Measurements from ENCODE around the gene ABLIM3. TPM values are rescaled to one million over a fixed set of nuclear protein-coding genes. Genes with fewer than 3 reads are reported as not detected.

ABLIM3 gene
- total and polyA plus RNA-seq, 10 of the 15 experiments (the other 5 are each of a cell fraction or from before 2014, with no cell fraction given), result 0.03 TPM; not detected in 9

GRCh38 chr5:149282966-149283332, 141.7 kb downstream of the ABLIM3 start:
- Histone ChIP-seq H3K4me2 (ENCODE audit: control insufficient read depth, insufficient read depth) (no peak overlapping the region), H4K20me1 (ENCODE audit: control insufficient read depth, insufficient read depth) (no peaks in the 10 kb centered on the region), H3K4me1 (ENCODE audit: control insufficient read depth, insufficient read depth, low read length) (no peaks in the 10 kb centered on the region), H3K9ac (ENCODE audit: control insufficient read depth, insufficient read depth, low read length) (no peak overlapping the region), H3K79me2 (ENCODE audit: control insufficient read depth, insufficient read depth, low read length) (no peaks in the 10 kb centered on the region), H3K4me3 (no peak overlapping the region), H3K27ac (ENCODE audit: control insufficient read depth, insufficient read depth) (no peak overlapping the region), H2AFZ (ENCODE audit: control insufficient read depth, low read depth, low read length) (no peak overlapping the region), H3K27me3 (replicated peaks in 1 of 2; ENCODE audit: control insufficient read depth in 2 of 2, insufficient read depth in 2 of 2, low read length in 1 of 2) (peaks cover 0 to 1% of the 10 kb centered on the region in 2 experiments; a peak in 2 of 4 replicates), H3K9me3 (replicated peaks; ENCODE audit: control insufficient read depth, insufficient read depth, low read length) (no peaks in the 10 kb centered on the region), H3K36me3 (ENCODE audit: control insufficient read depth in 2 of 2, insufficient read depth in 2 of 2, low read length in 1 of 2) (no peaks in the 10 kb centered on the region)
- CTCF ChIA-PET, result no interaction called here
- BruUV-seq (replicated peaks), result no TSS peak
- FAIRE-seq (no peak), ATAC-seq (no peak), DNase-seq (ENCODE audit: low read depth, low spot score) (no peak)
- RAD21 ChIA-PET (ENCODE audit: unreplicated experiment), result no interaction called here
- SMC1A ChIA-PET (ENCODE audit: uncharacterized antibody, unreplicated experiment), result no interaction called here
- in situ Hi-C loops (cut with MboI), result no loop called here
- WGBS (ENCODE audit: insufficient coverage, insufficient replicate concordance, low lambda C conversion rate, missing lambda C conversion rate), result 12% methylated on average over 5 of the region's 5 CpGs
- intact Hi-C loops (cut with micrococcal nuclease; ENCODE audit: unreplicated experiment), result no loop called here
- no peak for TF ChIP-seq MYB (IDR thresholded peaks at IDR 0.05; ENCODE audit: borderline replicate concordance, low read depth, low read length)
- no peak for TF ChIP-seq CBFB (IDR thresholded peaks at IDR 0.05; ENCODE audit: low read depth)
- POLR2A ChIA-PET, result no interaction called here

GRCh38 chr5:149283626-149284480, 142.6 kb downstream of the ABLIM3 start:
- CTCF ChIA-PET, result interaction anchor here (0.6 kb wide), 1 partner anchor 676 kb away, joined by 3 read pairs; no protein-coding TSS in a partner anchor

More at GRCh38 chr5:149283626-149284480, 142.6 kb downstream of the ABLIM3 start:
- H2AFZ ChIP-seq (ENCODE audit: control insufficient read depth, low read depth, low read length), result no peak overlapping the region
- in situ Hi-C loops (cut with MboI) (no loop called here), intact Hi-C loops (cut with micrococcal nuclease; ENCODE audit: unreplicated experiment) (no loop called here)
- BruUV-seq (replicated peaks), result no TSS peak
- H3K4me1 ChIP-seq (ENCODE audit: control insufficient read depth, insufficient read depth, low read length), result no peaks in the 10 kb centered on the region
- DNase-seq (ENCODE audit: low read depth, low spot score), result no peak
- no peak overlapping the region for H3K9ac ChIP-seq (ENCODE audit: control insufficient read depth, insufficient read depth, low read length)
- no peaks in the 10 kb centered on the region for H3K9me3 ChIP-seq (replicated peaks; ENCODE audit: control insufficient read depth, insufficient read depth, low read length)
- no peak overlapping the region for H3K27ac ChIP-seq (ENCODE audit: control insufficient read depth, insufficient read depth)
- H3K27me3 ChIP-seq (replicated peaks in 1 of 2; ENCODE audit: control insufficient read depth in 2 of 2, insufficient read depth in 2 of 2, low read length in 1 of 2), result peaks cover 0 to 1% of the 10 kb centered on the region in 2 experiments; a peak in 2 of 4 replicates
- SMC1A ChIA-PET (ENCODE audit: uncharacterized antibody, unreplicated experiment), result no interaction called here
- no peaks in the 10 kb centered on the region for H3K79me2 ChIP-seq (ENCODE audit: control insufficient read depth, insufficient read depth, low read length)
- TF ChIP-seq FOXK2 (IDR thresholded peaks at IDR 0.05), result no peak
- TF ChIP-seq MYC (IDR thresholded peaks at IDR 0.05; ENCODE audit: insufficient read depth, insufficient read length, insufficient replicate concordance, low read length, severe bottlenecking), result no peak
- no peak for TF ChIP-seq NR2C2 (IDR thresholded peaks at IDR 0.05; ENCODE audit: borderline replicate concordance, control insufficient read depth, insufficient read length, low read depth)
- TF ChIP-seq MTA3 (IDR thresholded peaks at IDR 0.05; ENCODE audit: borderline replicate concordance, low read length), result no peak
- no peak for TF ChIP-seq BACH1 (IDR thresholded peaks at IDR 0.05; ENCODE audit: borderline replicate concordance)
- TF ChIP-seq ATF7 (IDR thresholded peaks at IDR 0.05; ENCODE audit: low read depth), result no peak
- TF ChIP-seq RELB (IDR thresholded peaks at IDR 0.05; ENCODE audit: low read depth), result no peak
- no peaks in the 10 kb centered on the region for H4K20me1 ChIP-seq (ENCODE audit: control insufficient read depth, insufficient read depth)
- no peak for FAIRE-seq
- WGBS (ENCODE audit: insufficient coverage, insufficient replicate concordance, low lambda C conversion rate, missing lambda C conversion rate), result 30% methylated on average over 11 of the region's 11 CpGs
- H3K4me3 ChIP-seq, result no peak overlapping the region
- RAD21 ChIA-PET (ENCODE audit: unreplicated experiment), result no interaction called here
- ATAC-seq, result no peak
- no peak overlapping the region for H3K4me2 ChIP-seq (ENCODE audit: control insufficient read depth, insufficient read depth)
- no peaks in the 10 kb centered on the region for H3K36me3 ChIP-seq (ENCODE audit: control insufficient read depth in 2 of 2, insufficient read depth in 2 of 2, low read length in 1 of 2)
- POLR2A ChIA-PET, result no interaction called here
